ENCODE data around the gene CERKL.

CERKL gene

GRCh38 chr2:181613241-181613640, 43.7 kb downstream of the CERKL start:
- no peak for TF ChIP-seq CTCF (IDR thresholded peaks at IDR 0.05; ENCODE audit: low read depth, low read length)
- Histone ChIP-seq H3K36me3 (no peaks in the 10 kb centered on the region), H3K4me1 (no peaks in the 10 kb centered on the region), H3K9me3 (no peaks in the 10 kb centered on the region), H3K27me3 (no peaks in the 10 kb centered on the region), H3K4me3 (ENCODE audit: low read depth, low read length) (no peak overlapping the region)
- no peak for DNase-seq

- no peak for TF ChIP-seq CTCF (IDR thresholded peaks at IDR 0.05; ENCODE audit: low read depth, low read length)
Measured at GRCh38 chr2:181607629-181608590, 49.0 kb downstream of the CERKL start.

GRCh38 chr2:181605889-181606837, 50.7 kb downstream of the CERKL start:
- Histone ChIP-seq H3K27me3 (no peaks in the 10 kb centered on the region), H3K4me3 (ENCODE audit: low read depth, low read length) (no peak overlapping the region), H3K36me3 (no peaks in the 10 kb centered on the region), H3K9me3 (no peaks in the 10 kb centered on the region), H3K4me1 (no peaks in the 10 kb centered on the region)
- TF ChIP-seq CTCF (IDR thresholded peaks at IDR 0.05; ENCODE audit: low read depth, low read length), result no peak
- DNase-seq, result no peak

More at GRCh38 chr2:181607629-181608590, 49.0 kb downstream of the CERKL start:
- no peaks in the 10 kb centered on the region for H3K4me1 ChIP-seq
- no peak for DNase-seq
- H3K27me3 ChIP-seq, result no peaks in the 10 kb centered on the region
- H3K4me3 ChIP-seq (ENCODE audit: low read depth, low read length), result no peak overlapping the region
- no peaks in the 10 kb centered on the region for H3K9me3 ChIP-seq
- no peaks in the 10 kb centered on the region for H3K36me3 ChIP-seq

- no peak for TF ChIP-seq CTCF (IDR thresholded peaks at IDR 0.05; ENCODE audit: low read depth, low read length)
- Histone ChIP-seq H3K36me3 (no peaks in the 10 kb centered on the region), H3K27me3 (no peaks in the 10 kb centered on the region), H3K9me3 (no peaks in the 10 kb centered on the region), H3K4me3 (ENCODE audit: low read depth, low read length) (no peak overlapping the region), H3K4me1 (no peaks in the 10 kb centered on the region)
- no peak for DNase-seq
Measured at GRCh38 chr2:181602017-181602416, 54.9 kb downstream of the CERKL start.

GRCh38 chr2:181596556-181596955, 60.3 kb downstream of the CERKL start:
- Histone ChIP-seq H3K4me3 (ENCODE audit: low read depth, low read length) (no peak overlapping the region), H3K4me1 (no peaks in the 10 kb centered on the region), H3K27me3 (no peaks in the 10 kb centered on the region), H3K36me3 (no peaks in the 10 kb centered on the region), H3K9me3 (no peaks in the 10 kb centered on the region)
- DNase-seq, result no peak
- TF ChIP-seq CTCF (IDR thresholded peaks at IDR 0.05; ENCODE audit: low read depth, low read length), result no peak

Data from BE2C (cell line).